Activated T-helper 1 cell treated with anti-CD3 and anti-CD28 coated beads, Interleukin-12 subunit alpha, Interleukin-12 subunit beta, Interleukin-2, Interleukin-4 antibody, amounts not matched to agents 30 ng/mL and 10 ng/mL and 1 ng/mL, durations not matched to agents 14 hours and 24 hours and 36 hours (primary cell): ENCODE measurements around the gene CLBA1. TPM values are rescaled to one million over a fixed set of nuclear protein-coding genes. Genes with fewer than 3 reads are reported as not detected.

Source experiments
- DNase-seq: peaks from one replicate; pipeline ENCODE4 v3.0.0; 2021; ENCODE audit warnings: low spot score
- H3K27ac Mint-ChIP-seq: one replicate; pipeline ENCODE4 v1.8.0; 2021; ENCODE audit warnings: mild to moderate bottlenecking, mixed read lengths
- H3K27me3 Mint-ChIP-seq: one replicate; pipeline ENCODE4 v1.8.0; 2022; ENCODE audit warnings: mild to moderate bottlenecking, moderate library complexity, mixed read lengths; ENCODE audit not compliant: insufficient read depth
- H3K36me3 Mint-ChIP-seq: one replicate; pipeline ENCODE4 v1.8.0; 2021; ENCODE audit warnings: low read depth, mixed read lengths
- H3K4me1 Mint-ChIP-seq: one replicate; pipeline ENCODE4 v1.8.0; 2021; ENCODE audit warnings: low read depth, mixed read lengths
- H3K4me3 Mint-ChIP-seq: one replicate; pipeline ENCODE4 v1.8.0; 2021; ENCODE audit warnings: mild to moderate bottlenecking, moderate library complexity, mixed read lengths
- H3K9me3 Mint-ChIP-seq: one replicate; pipeline ENCODE4 v1.8.0; 2021; ENCODE audit warnings: mixed read lengths
- intact Hi-C: fragments of 100-400 bp; cut with micrococcal nuclease; formaldehyde crosslinking; loops from one replicate; pipeline ENCODE4 v1.15.1; 2024
- total RNA-seq: library from RNA; stranded (reverse); gene quantifications from 2 replicates; pipeline ENCODE4 v1.2.3, GENCODE V29; 2022

CLBA1 gene
- total RNA-seq, 1 donor from 2014 or later, result 3.1 TPM

- Mint-ChIP-seq H3K4me3 (no peak overlapping the region), H3K4me1 (peaks cover 1% of the 10 kb centered on the region), H3K27me3 (peaks cover 2% of the 10 kb centered on the region), H3K9me3 (no peaks in the 10 kb centered on the region), H3K36me3 (no peaks in the 10 kb centered on the region), H3K27ac (no peak overlapping the region)
- DNase-seq, result no peak
- intact Hi-C loops, result no loop called here
These were observed 54.0 kb downstream of the CLBA1 start for GRCh38 chr14:105039458-105040205.

- Mint-ChIP-seq H3K36me3 (no peaks in the 10 kb centered on the region), H3K4me3 (no peak overlapping the region), H3K4me1 (peaks cover 16% of the 10 kb centered on the region), H3K9me3 (no peaks in the 10 kb centered on the region), H3K27ac (no peak overlapping the region), H3K27me3 (peaks cover 2% of the 10 kb centered on the region)
- intact Hi-C loops, result no loop called here
- DNase-seq, result no peak
These were observed 56.5 kb downstream of the CLBA1 start for GRCh38 chr14:105041841-105042765.

GRCh38 chr14:105042813-105043212 is 57.2 kb downstream of the CLBA1 start:
- H3K27ac Mint-ChIP-seq, result no peak overlapping the region

GRCh38 chr14:105043641-105044040 is 58.1 kb downstream of the CLBA1 start:
- H3K4me1 Mint-ChIP-seq, result peaks cover 16% of the 10 kb centered on the region
- intact Hi-C loops, result no loop called here
- no peaks in the 10 kb centered on the region for H3K36me3 Mint-ChIP-seq
- no peaks in the 10 kb centered on the region for H3K9me3 Mint-ChIP-seq
- no peak overlapping the region for H3K27ac Mint-ChIP-seq
- no peak for DNase-seq
- no peaks in the 10 kb centered on the region for H3K27me3 Mint-ChIP-seq
- no peak overlapping the region for H3K4me3 Mint-ChIP-seq

More at GRCh38 chr14:105042813-105043212, 57.2 kb downstream of the CLBA1 start:
- intact Hi-C loops, result no loop called here
- Mint-ChIP-seq H3K27me3 (no peaks in the 10 kb centered on the region), H3K36me3 (no peaks in the 10 kb centered on the region), H3K9me3 (no peaks in the 10 kb centered on the region), H3K4me1 (peaks cover 16% of the 10 kb centered on the region), H3K4me3 (no peak overlapping the region)
- no peak for DNase-seq

Other genes starting within 250 kb of the CLBA1 start
- 111 and 113 TPM in 2 replicates for gene SIVA1, start 232.6 kb upstream of the CLBA1 start, total RNA-seq
- gene AKT1, start 190.0 kb upstream of the CLBA1 start, total RNA-seq, result 137 and 140 TPM in 2 replicates
- gene ZBTB42, start 184.7 kb upstream of the CLBA1 start, total RNA-seq, result 5.9 and 6.1 TPM in 2 replicates
- gene CEP170B, start 120.5 kb upstream of the CLBA1 start, total RNA-seq, result 9.8 and 10.7 TPM in 2 replicates
- gene PLD4, start 60.9 kb upstream of the CLBA1 start, total RNA-seq, result 0.10 and 0.21 TPM in 2 replicates
- 0.02 and 0.05 TPM in 2 replicates for gene AHNAK2, start 7.4 kb upstream of the CLBA1 start, total RNA-seq
- 62.5 and 63.7 TPM in 2 replicates for gene CDCA4, start 35.3 kb downstream of the CLBA1 start, total RNA-seq
- 24.6 and 24.9 TPM in 2 replicates for gene GPR132, start 79.6 kb downstream of the CLBA1 start, total RNA-seq
- gene JAG2, start 183.0 kb downstream of the CLBA1 start, total RNA-seq, result 6.5 and 7.4 TPM in 2 replicates
- gene NUDT14, start 195.5 kb downstream of the CLBA1 start, total RNA-seq, result 8.5 and 10.9 TPM in 2 replicates